ENCODE results near the gene SLX4IP.

Gene SLX4IP

GRCh38 chr20:10577648-10578047 lies 142.5 kb downstream of the SLX4IP start:
- no peak for TF ChIP-seq SPI1 (IDR thresholded peaks at IDR 0.05; ENCODE audit: borderline replicate concordance, low read depth)
- TF ChIP-seq GABPA (IDR thresholded peaks at IDR 0.05; ENCODE audit: low read depth), result no peak
- no peak for DNase-seq (ENCODE audit: low read depth in 1 of 2, low spot score in 1 of 2)
- Histone ChIP-seq H3K4me3 (replicated peaks; ENCODE audit: insufficient read depth, low read length) (no peak overlapping the region), H3K27ac (replicated peaks) (no peak overlapping the region), H3K27me3 (ENCODE audit: insufficient read depth, poor library complexity, severe bottlenecking) (no peaks in the 10 kb centered on the region)

- Histone ChIP-seq H3K27ac (replicated peaks) (no peak overlapping the region), H3K4me3 (replicated peaks; ENCODE audit: insufficient read depth, low read length) (no peak overlapping the region), H3K27me3 (ENCODE audit: insufficient read depth, poor library complexity, severe bottlenecking) (no peaks in the 10 kb centered on the region)
- TF ChIP-seq REST (IDR thresholded peaks at IDR 0.05; ENCODE audit: insufficient replicate concordance, low read depth) (no peak), CTCF (IDR thresholded peaks at IDR 0.05; ENCODE audit: insufficient read depth, low read length) (no peak), GABPA (IDR thresholded peaks at IDR 0.05; ENCODE audit: low read depth) (no peak), SPI1 (IDR thresholded peaks at IDR 0.05; ENCODE audit: borderline replicate concordance, low read depth) (no peak), POLR2AphosphoS5 (IDR thresholded peaks at IDR 0.05; ENCODE audit: low read depth) (no peak)
- DNase-seq (ENCODE audit: low read depth in 1 of 2, low spot score in 1 of 2), result no peak
Observed at GRCh38 chr20:10578607-10579006, 143.5 kb downstream of the SLX4IP start.

- no peak for TF ChIP-seq POLR2AphosphoS5 (IDR thresholded peaks at IDR 0.05; ENCODE audit: low read depth)
- TF ChIP-seq REST (IDR thresholded peaks at IDR 0.05; ENCODE audit: insufficient replicate concordance, low read depth), result no peak
- TF ChIP-seq SPI1 (IDR thresholded peaks at IDR 0.05; ENCODE audit: borderline replicate concordance, low read depth), result no peak
- no peak for TF ChIP-seq CTCF (IDR thresholded peaks at IDR 0.05; ENCODE audit: insufficient read depth, low read length)
- no peak for TF ChIP-seq GABPA (IDR thresholded peaks at IDR 0.05; ENCODE audit: low read depth)
- no peak for DNase-seq (ENCODE audit: low read depth in 1 of 2, low spot score in 1 of 2)
- no peaks in the 10 kb centered on the region for H3K27me3 ChIP-seq (ENCODE audit: insufficient read depth, poor library complexity, severe bottlenecking)
- H3K4me3 ChIP-seq (replicated peaks; ENCODE audit: insufficient read depth, low read length), result no peak overlapping the region
- H3K27ac ChIP-seq (replicated peaks), result no peak overlapping the region
Observed at GRCh38 chr20:10579942-10580341, 144.8 kb downstream of the SLX4IP start.

- Histone ChIP-seq H3K27ac (replicated peaks) (no peak overlapping the region), H3K27me3 (ENCODE audit: insufficient read depth, poor library complexity, severe bottlenecking) (no peaks in the 10 kb centered on the region), H3K4me3 (replicated peaks; ENCODE audit: insufficient read depth, low read length) (no peak overlapping the region)
- no peak for TF ChIP-seq GABPA (IDR thresholded peaks at IDR 0.05; ENCODE audit: low read depth)
- TF ChIP-seq POLR2AphosphoS5 (IDR thresholded peaks at IDR 0.05; ENCODE audit: low read depth), result no peak
- no peak for TF ChIP-seq CTCF (IDR thresholded peaks at IDR 0.05; ENCODE audit: insufficient read depth, low read length)
- no peak for TF ChIP-seq SPI1 (IDR thresholded peaks at IDR 0.05; ENCODE audit: borderline replicate concordance, low read depth)
- TF ChIP-seq REST (IDR thresholded peaks at IDR 0.05; ENCODE audit: insufficient replicate concordance, low read depth), result no peak
- DNase-seq (ENCODE audit: low read depth in 1 of 2, low spot score in 1 of 2), result no peak
Observed at GRCh38 chr20:10580700-10581099, 145.6 kb downstream of the SLX4IP start.
